ENCODE measurements around the gene SORBS1.

The SORBS1 gene

DNA sequence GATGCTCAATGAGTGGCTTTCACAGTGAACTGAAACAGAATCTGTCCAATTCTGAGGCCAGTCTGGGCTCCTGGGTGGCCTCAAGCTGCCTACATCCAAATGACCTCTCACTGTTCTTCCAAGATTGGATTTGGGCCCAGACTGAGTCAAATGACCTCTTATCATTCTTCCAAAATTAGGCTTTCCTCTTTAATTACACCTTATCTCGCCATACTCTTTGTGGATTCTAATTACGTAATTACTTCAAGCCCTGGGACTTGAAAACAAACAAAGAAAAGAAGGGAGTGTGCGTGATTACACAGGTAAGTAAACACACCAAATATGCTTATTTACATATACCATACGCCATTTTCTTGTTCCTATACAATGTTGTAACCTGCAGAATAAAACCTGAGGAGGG lies 18.8 kb downstream of the SORBS1 start:
- no peak for DNase-seq (ENCODE audit: low read depth in 2 of 2, low spot score in 1 of 2)

DNA sequence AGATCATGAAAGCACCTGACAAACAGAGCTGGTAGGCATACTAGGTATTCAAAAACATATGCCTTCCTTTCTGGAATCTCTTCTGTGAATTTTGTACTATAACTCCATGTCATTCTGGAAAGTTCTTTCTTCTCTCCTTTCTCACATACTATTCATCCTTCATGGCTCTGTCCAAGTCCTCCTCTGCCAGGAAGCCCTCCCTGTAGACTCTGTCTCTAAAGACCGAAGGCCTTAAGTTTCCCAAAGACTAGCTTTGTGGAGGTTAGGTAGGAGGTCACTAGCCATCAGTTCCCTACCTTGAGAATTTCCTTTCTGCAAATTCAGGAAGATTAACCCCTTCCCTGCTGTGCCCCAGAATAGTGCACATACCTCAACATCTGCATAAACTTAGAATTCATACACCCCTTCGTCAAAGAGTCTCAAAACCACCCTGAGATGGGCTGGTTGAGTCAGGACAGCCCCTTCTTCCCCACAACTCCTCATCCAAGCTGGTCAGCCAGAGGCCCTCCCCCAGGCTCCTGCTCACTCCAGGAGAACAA lies 20.6 kb downstream of the SORBS1 start:
- DNase-seq (ENCODE audit: low read depth in 2 of 2, low spot score in 1 of 2) = no peak

- no peak for DNase-seq (ENCODE audit: low read depth in 2 of 2, low spot score in 1 of 2)
Measured at GRCh38 chr10:95539560-95540284, 21.4 kb downstream of the SORBS1 start.

GRCh38 chr10:95538412-95538811 lies 22.8 kb downstream of the SORBS1 start:
- no peak for DNase-seq (ENCODE audit: low read depth in 2 of 2, low spot score in 1 of 2)

DNA sequence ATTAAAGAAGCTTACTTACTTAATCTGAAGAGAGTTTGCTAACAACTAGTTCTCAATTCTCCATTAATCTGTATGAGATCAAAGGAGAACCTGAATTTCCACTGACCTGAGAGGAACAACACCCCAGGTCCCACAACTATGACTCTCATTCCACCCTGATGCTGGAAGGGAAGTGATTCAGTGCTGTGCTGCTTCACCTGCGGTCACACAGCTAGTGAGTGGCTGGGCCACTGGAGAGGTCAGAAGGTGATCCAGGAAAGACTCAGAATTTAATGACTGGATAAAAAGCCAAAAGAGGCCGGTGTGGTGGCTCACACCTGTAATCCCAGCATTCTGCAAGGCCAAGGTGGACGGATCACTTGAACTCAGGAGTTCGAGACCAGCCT lies 23.6 kb downstream of the SORBS1 start:
- DNase-seq (ENCODE audit: low read depth in 2 of 2, low spot score in 1 of 2) = no peak

DNA sequence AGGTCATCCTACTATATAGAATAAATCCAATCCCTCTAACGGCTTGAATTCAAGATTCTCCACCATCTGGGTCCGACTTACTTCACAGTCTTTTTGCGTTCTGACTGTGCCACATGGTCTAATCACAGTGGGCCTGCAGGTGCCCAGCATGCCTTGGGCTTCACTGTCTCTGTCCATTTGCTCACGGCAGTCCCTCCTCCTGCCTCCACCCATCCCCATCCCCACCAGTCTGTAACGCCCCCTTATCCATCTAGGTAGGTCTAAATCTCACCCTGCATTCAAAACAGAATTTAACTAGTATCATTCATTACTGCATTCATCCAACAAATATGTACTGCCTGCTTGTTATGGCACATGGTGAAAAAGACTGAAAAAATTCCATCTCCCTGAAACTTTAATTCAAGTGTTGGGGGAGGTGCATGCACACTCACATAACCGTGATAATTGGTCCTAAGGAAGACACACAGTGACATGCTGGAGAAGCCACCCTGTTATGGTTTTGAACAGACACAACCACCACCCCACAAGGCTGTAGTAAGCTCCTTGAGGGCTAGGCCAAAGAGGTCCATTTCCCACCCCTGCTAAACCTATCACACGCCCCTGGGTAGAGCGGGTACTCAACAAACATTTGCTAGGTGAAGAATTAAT lies 24.2 kb downstream of the SORBS1 start:
- DNase-seq (ENCODE audit: low read depth in 2 of 2, low spot score in 1 of 2) = no peak

DNA sequence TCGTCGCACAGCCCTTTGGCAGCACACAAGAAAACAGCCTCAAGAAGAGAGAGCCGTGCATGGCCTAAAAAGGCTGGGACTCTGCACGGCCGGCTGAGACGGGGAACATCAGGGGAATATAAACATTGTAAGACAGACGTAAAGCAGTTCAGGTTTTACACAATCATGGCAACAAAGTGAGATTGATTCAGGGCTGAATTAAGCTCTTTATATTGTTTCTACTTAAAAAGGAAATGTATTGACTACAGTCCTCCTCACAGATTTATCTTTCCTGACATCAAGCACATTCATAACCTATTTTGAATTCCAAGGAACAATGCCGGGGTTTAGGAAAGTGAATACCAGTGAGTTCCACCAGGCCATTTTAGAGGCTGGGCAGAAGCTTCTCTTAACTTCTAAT lies 25.2 kb downstream of the SORBS1 start:
- no peak for DNase-seq (ENCODE audit: low read depth in 2 of 2, low spot score in 1 of 2)

DNA sequence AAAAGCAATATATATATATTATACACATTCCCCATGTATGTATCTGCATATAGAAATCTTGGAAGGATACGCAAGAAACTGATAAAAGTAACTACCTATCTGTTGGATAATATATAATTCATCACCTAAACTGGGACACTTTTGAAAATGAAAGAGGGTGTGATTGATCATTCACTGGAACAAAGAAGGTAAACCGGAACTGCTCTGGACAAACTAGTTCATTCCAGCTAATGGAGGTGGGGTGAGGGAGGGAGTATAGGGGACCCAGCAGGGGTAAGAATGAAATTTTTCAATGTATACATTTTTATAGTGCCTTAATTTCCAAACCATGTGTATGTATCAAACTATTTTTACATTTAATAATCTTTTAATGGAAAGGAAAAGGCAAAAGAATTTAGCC lies 25.6 kb downstream of the SORBS1 start:
- DNase-seq (ENCODE audit: low read depth in 2 of 2, low spot score in 1 of 2) = no peak

GRCh38 chr10:95533590-95533989 lies 27.6 kb downstream of the SORBS1 start:
- no peak for DNase-seq (ENCODE audit: low read depth in 2 of 2, low spot score in 1 of 2)

DNA sequence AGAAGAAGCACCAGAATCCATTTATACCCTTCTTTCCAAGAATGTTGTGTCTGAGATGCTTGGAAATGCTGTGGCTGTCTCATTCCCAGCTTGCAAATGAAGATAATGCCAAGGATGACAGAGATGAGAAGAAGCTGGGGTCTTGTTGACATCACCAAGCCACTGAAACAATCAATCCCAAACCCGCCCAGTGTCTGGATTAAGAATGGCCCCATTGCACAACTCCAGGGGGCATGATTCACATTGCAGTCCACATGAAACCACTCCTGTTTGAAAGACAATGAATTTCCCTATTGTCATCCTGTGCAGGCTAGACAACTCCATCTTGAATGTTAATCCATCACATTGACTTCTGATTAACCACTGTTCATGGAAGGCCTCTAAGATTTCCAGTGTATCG lies 28.6 kb downstream of the SORBS1 start:
- DNase-seq (ENCODE audit: low read depth in 2 of 2, low spot score in 1 of 2) = no peak

GRCh38 chr10:95531994-95532399 lies 29.2 kb downstream of the SORBS1 start:
- no peak for DNase-seq (ENCODE audit: low read depth in 2 of 2, low spot score in 1 of 2)

DNA sequence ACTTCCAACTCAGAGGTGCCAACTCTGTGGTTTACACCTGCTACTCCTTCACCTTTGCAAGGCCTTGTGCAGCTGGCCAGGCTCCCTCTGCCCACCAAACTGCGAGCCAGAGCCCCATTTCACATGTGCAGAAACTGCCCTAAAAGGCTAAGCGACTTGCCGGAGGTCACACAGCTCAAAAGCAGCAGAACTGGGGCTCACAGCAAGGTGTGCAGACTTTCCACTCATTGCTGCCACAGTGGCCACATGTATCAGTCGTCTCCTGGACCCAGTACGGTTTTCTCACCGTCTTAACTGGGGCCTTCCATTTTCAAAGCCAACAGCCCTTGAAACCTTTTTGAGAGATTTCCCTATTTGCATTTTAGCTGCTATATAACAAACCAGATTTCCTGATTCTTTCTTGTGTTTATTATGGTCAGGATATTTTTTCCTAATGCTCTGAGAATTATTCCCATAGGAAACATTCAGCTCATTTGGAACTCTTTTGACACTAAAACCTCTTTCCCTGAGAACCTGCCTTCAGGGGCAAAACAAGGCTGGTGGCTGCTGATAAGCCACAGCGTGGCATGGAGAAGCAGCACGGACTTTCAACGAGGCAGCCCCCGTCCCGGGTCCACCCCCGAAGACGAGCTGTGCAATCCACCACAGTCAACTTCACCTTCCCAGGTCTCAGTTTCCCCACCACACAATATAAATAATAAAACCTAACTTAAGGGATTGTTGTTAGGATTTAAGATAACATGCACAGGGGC lies 29.9 kb downstream of the SORBS1 start:
- DNase-seq (ENCODE audit: low read depth in 2 of 2, low spot score in 1 of 2) = no peak

DNA sequence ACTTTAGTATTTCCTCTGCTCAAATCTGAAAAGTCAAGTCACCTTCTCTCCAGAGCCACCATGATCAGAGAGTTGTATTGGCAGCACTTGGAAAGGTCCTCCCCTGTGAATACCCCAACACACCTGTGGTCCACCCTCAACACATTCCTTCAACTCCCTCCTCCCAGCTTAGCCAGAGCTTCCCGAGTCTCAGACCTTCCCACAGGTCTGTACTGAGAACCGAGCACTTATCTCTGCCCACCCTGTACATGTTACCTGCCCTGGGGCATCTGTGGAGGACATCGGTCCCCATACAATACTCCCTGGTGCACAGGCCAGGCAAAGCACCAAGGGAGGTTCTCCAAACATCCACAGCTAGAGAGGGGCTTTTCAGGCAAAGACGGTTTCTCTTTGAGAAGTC lies 30.6 kb downstream of the SORBS1 start:
- DNase-seq (ENCODE audit: low read depth in 2 of 2, low spot score in 1 of 2) = no peak

- DNase-seq (ENCODE audit: low read depth in 2 of 2, low spot score in 1 of 2) = no peak
Measured at GRCh38 chr10:95530029-95530428, 31.1 kb downstream of the SORBS1 start.

GRCh38 chr10:95526044-95526443 lies 35.1 kb downstream of the SORBS1 start:
- no peak for DNase-seq (ENCODE audit: low read depth in 2 of 2, low spot score in 1 of 2)

GRCh38 chr10:95525033-95525418 lies 36.1 kb downstream of the SORBS1 start:
- no peak for DNase-seq (ENCODE audit: low read depth in 2 of 2, low spot score in 1 of 2)

DNA sequence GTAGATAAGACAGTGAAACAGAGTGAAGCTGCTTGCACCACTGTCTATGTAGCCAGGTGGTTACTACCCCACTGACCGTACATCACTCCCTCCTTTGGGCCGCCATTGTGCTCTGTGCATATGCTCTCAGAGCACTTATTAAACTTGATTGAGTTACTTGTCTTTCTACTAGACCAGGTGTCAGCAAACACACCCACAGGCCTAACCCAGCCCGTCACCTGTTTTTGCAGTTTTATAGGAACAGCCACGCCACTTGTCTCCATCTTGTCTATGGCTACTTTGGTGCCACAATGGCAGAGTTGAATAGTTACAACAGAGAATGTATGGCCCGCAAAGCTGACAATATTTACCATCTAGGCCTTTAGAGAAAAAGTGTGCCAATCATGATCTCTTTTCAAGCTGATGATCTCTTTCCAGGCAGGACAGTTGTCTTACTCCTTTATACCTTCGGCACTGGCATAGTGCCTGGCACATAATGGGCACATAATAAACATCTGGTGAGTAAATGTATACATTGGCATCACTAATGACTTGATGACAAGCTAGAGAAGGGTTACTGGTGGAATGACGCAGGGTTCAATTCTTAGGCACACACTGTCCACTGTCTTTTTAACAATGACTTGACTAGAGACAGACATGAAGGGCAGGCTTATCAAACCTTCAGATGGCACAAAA lies 36.7 kb downstream of the SORBS1 start:
- no peak for DNase-seq (ENCODE audit: low read depth in 2 of 2, low spot score in 1 of 2)

DNA sequence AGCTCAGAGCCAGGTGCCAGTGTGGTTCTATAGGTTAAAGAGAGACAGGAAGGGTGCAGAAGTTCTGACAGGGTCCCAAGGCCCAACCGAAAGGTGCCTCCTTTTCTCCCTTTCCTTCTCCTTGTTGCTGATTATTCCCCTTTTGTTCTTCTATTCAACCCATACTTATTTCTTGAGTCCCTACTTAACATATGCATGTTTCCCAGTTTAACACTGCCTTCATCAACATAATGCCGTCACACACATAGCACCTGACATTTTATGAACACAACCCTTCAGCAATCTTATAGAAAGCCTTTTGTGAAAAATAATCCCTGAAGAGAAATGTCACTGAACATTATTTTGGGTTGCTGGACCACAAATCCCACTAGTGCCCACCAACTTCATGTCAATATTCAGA lies 39.1 kb downstream of the SORBS1 start:
- no peak for DNase-seq (ENCODE audit: low read depth in 2 of 2, low spot score in 1 of 2)

GRCh38 chr10:95520617-95521016 lies 40.6 kb downstream of the SORBS1 start:
- DNase-seq (ENCODE audit: low read depth in 2 of 2, low spot score in 1 of 2) = no peak

DNA sequence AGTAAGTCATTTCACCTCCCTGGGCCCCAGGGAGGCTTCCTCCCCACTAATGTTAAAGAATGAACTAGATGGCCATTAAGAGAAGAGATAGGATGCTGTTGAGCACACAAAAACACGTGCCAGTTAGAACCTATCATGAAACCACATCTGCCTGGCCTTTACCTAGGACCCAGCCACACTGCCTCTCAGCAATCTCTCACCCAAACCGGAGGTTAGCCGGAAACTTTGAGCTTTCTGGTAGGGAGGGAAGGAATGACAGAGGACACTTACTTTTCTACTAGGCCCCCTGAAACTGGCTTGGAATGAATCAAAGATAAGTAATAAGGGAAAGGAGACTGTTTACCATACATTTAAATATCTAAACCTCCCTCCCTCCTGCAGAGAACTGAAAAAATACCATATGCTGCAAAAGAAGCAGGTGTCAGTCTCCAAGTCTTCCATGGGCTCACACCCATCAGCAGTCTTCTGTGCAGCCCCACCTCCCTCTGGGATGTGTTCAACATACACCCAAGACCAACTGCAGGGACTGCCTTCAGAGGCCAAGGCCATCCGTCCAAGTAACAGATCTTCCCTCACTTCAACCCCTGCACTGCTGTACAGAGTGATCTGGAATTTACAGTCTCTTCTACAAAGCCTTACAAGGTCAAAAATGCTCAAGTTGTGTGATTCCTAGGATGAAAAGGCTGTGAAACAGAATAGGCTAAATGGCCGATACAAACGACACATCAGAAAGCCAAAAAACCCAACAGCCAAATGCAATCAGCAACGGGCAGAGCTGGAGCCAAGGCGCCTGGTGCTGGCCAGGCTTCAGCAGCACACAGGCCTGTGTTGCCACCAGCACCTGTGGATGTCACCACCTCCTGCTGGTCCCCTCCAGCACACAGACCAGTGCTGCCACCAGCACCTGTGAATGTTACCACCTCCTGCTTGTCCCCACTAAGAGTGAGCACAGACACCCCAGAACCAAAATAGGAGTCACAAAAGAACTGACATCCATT lies 42.4 kb downstream of the SORBS1 start:
- no peak for DNase-seq (ENCODE audit: low read depth in 2 of 2, low spot score in 1 of 2)
